ENCODE results near the gene TRMO. TPM values are rescaled to one million over a fixed set of nuclear protein-coding genes. Genes with fewer than 3 reads are reported as not detected.
"Not testable (repeated sequence)": the region's sequence is repeated elsewhere in the genome, so short reads cannot be mapped to it uniquely, and the experiment has no call there.

Gene TRMO
- total RNA-seq, 1 experiment from 2014 or later = 15.2 TPM

DNA sequence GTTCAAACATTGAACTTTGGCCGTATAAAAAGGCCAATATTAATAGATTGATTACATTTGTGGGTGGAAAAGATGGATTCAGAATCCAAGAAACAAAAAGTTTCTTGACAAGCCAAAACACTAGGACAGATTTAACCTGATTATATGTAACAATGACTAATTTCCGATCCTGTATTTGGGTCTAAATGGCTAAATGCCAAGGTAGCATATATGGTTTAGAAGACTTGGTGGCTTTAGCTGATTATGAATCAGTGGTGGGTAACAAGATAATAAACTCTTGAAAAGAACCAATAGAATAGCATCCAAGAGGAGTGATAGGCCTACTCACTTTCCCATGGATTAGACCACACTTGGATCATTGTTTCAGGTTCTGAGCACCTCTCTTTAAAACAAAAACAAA lies 39.1 kb upstream of the TRMO start:
- no peak for DNase-seq
- Histone ChIP-seq H3K4me1 (ENCODE audit: low read length) (peaks cover 2% of the 10 kb centered on the region), H4K20me1 (ENCODE audit: insufficient read depth, low read depth, low read length) (no peaks in the 10 kb centered on the region), H3K4me3 (ENCODE audit: low read length) (no peak overlapping the region), H3K36me3 (ENCODE audit: insufficient read depth, low read length) (no peaks in the 10 kb centered on the region), H3K9me3 (ENCODE audit: low read length) (no peaks in the 10 kb centered on the region), H2AFZ (ENCODE audit: low read length) (no peak overlapping the region), H3K79me2 (ENCODE audit: low read length) (no peaks in the 10 kb centered on the region), H3K4me2 (ENCODE audit: low read depth, low read length, poor library complexity, severe bottlenecking) (no peak overlapping the region), H3K27me3 (ENCODE audit: low read length) (no peaks in the 10 kb centered on the region), H3K9ac (ENCODE audit: low read length) (no peak overlapping the region), H3K9me2 (replicated peaks; ENCODE audit: insufficient read depth, low read length) (no peaks in the 10 kb centered on the region), H3K27ac (ENCODE audit: low read length) (no peak overlapping the region)

GRCh38 chr9:97960678-97961328 lies 38.5 kb upstream of the TRMO start:
- H3K9ac ChIP-seq (ENCODE audit: low read length); H2AFZ ChIP-seq (ENCODE audit: low read length): not testable (repeated sequence)

DNA sequence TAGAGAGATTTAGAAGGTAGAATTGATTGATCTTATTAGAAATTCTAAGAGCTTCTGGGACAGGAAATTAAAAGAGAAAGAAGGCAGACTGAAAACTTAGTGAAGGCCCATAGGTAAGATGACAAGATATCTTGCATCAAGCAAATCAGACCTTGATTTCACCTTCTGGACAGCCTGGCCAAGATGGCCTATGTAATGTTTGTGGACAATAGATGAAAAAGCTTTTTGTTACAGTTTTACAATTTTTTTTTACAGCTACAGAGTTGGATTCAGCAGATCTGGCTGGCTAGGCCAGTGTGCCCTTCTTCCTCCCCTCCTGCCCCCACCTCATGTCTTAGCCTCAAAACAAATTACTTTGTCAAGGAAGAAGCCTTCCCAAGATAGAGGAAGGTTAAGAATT lies 37.3 kb upstream of the TRMO start:
- Histone ChIP-seq H4K20me1 (ENCODE audit: insufficient read depth, low read depth, low read length) (no peaks in the 10 kb centered on the region), H3K4me1 (ENCODE audit: low read length) (peaks cover 4% of the 10 kb centered on the region), H3K9ac (ENCODE audit: low read length) (no peak overlapping the region), H3K9me2 (replicated peaks; ENCODE audit: insufficient read depth, low read length) (no peaks in the 10 kb centered on the region), H3K9me3 (ENCODE audit: low read length) (no peaks in the 10 kb centered on the region), H3K36me3 (ENCODE audit: insufficient read depth, low read length) (no peaks in the 10 kb centered on the region), H3K4me2 (ENCODE audit: low read depth, low read length, poor library complexity, severe bottlenecking) (no peak overlapping the region), H3K27me3 (ENCODE audit: low read length) (no peaks in the 10 kb centered on the region), H3K27ac (ENCODE audit: low read length) (no peak overlapping the region), H3K4me3 (ENCODE audit: low read length) (no peak overlapping the region), H3K79me2 (ENCODE audit: low read length) (no peaks in the 10 kb centered on the region), H2AFZ (ENCODE audit: low read length) (no peak overlapping the region)
- DNase-seq = no peak

More at GRCh38 chr9:97960678-97961328, 38.5 kb upstream of the TRMO start:
- not testable (repeated sequence) for H3K4me2 ChIP-seq (ENCODE audit: low read depth, low read length, poor library complexity, severe bottlenecking); H3K9me3 ChIP-seq (ENCODE audit: low read length); H4K20me1 ChIP-seq (ENCODE audit: insufficient read depth, low read depth, low read length); H3K27me3 ChIP-seq (ENCODE audit: low read length); DNase-seq; H3K4me3 ChIP-seq (ENCODE audit: low read length); H3K36me3 ChIP-seq (ENCODE audit: insufficient read depth, low read length); H3K9me2 ChIP-seq (replicated peaks; ENCODE audit: insufficient read depth, low read length); H3K4me1 ChIP-seq (ENCODE audit: low read length); H3K79me2 ChIP-seq (ENCODE audit: low read length); H3K27ac ChIP-seq (ENCODE audit: low read length)

GRCh38 chr9:97958812-97959511 lies 36.7 kb upstream of the TRMO start:
- Histone ChIP-seq H3K9me3 (ENCODE audit: low read length) (no peaks in the 10 kb centered on the region), H3K27ac (ENCODE audit: low read length) (no peak overlapping the region), H4K20me1 (ENCODE audit: insufficient read depth, low read depth, low read length) (no peaks in the 10 kb centered on the region), H3K4me2 (ENCODE audit: low read depth, low read length, poor library complexity, severe bottlenecking) (no peak overlapping the region), H3K79me2 (ENCODE audit: low read length) (no peaks in the 10 kb centered on the region), H3K27me3 (ENCODE audit: low read length) (no peaks in the 10 kb centered on the region), H3K9me2 (replicated peaks; ENCODE audit: insufficient read depth, low read length) (no peaks in the 10 kb centered on the region), H3K9ac (ENCODE audit: low read length) (no peak overlapping the region), H2AFZ (ENCODE audit: low read length) (no peak overlapping the region), H3K36me3 (ENCODE audit: insufficient read depth, low read length) (no peaks in the 10 kb centered on the region), H3K4me3 (ENCODE audit: low read length) (no peak overlapping the region), H3K4me1 (ENCODE audit: low read length) (peaks cover 4% of the 10 kb centered on the region)
- no peak for DNase-seq

DNA sequence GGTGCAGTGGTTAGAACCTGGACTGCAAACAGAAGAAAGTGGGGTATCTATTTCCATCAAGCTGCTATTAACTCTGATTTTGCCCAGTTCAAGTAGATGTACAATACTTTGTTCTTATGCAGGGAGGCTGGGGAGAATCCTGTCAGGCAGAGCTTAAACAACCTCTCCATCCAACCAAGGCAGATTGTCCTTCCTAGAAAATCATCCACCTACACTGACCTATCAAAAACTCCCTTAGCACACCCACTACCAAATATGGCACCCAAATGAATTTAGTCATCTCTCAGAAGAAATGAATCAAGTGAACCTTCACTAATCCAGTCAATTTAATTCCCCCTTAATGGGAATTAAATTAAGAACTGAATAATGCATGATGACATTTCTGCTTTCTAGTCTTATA lies 34.0 kb upstream of the TRMO start:
- Histone ChIP-seq H3K36me3 (ENCODE audit: insufficient read depth, low read length) (no peaks in the 10 kb centered on the region), H3K27me3 (ENCODE audit: low read length) (no peaks in the 10 kb centered on the region), H3K4me3 (ENCODE audit: low read length) (no peak overlapping the region), H3K9me3 (ENCODE audit: low read length) (no peaks in the 10 kb centered on the region), H3K27ac (ENCODE audit: low read length) (no peak overlapping the region), H4K20me1 (ENCODE audit: insufficient read depth, low read depth, low read length) (no peaks in the 10 kb centered on the region), H3K4me2 (ENCODE audit: low read depth, low read length, poor library complexity, severe bottlenecking) (no peak overlapping the region), H3K9me2 (replicated peaks; ENCODE audit: insufficient read depth, low read length) (no peaks in the 10 kb centered on the region), H3K79me2 (ENCODE audit: low read length) (no peaks in the 10 kb centered on the region), H2AFZ (ENCODE audit: low read length) (no peak overlapping the region), H3K4me1 (ENCODE audit: low read length) (peaks cover 4% of the 10 kb centered on the region), H3K9ac (ENCODE audit: low read length) (no peak overlapping the region)
- no peak for DNase-seq

- no peaks in the 10 kb centered on the region for H3K9me3 ChIP-seq (ENCODE audit: low read length)
- H3K9ac ChIP-seq (ENCODE audit: low read length) = no peak overlapping the region
- peak; percentile 87 for DNase-seq
- no peaks in the 10 kb centered on the region for H4K20me1 ChIP-seq (ENCODE audit: insufficient read depth, low read depth, low read length)
- no peaks in the 10 kb centered on the region for H3K27me3 ChIP-seq (ENCODE audit: low read length)
- no peak overlapping the region for H3K27ac ChIP-seq (ENCODE audit: low read length)
- H2AFZ ChIP-seq (ENCODE audit: low read length) = no peak overlapping the region
- no peaks in the 10 kb centered on the region for H3K36me3 ChIP-seq (ENCODE audit: insufficient read depth, low read length)
- no peaks in the 10 kb centered on the region for H3K9me2 ChIP-seq (replicated peaks; ENCODE audit: insufficient read depth, low read length)
- no peak overlapping the region for H3K4me2 ChIP-seq (ENCODE audit: low read depth, low read length, poor library complexity, severe bottlenecking)
- no peak overlapping the region for H3K4me3 ChIP-seq (ENCODE audit: low read length)
- H3K4me1 ChIP-seq (ENCODE audit: low read length) = peaks cover 4% of the 10 kb centered on the region
- H3K79me2 ChIP-seq (ENCODE audit: low read length) = no peaks in the 10 kb centered on the region
Measured at GRCh38 chr9:97954550-97954989, 32.3 kb upstream of the TRMO start.

DNA sequence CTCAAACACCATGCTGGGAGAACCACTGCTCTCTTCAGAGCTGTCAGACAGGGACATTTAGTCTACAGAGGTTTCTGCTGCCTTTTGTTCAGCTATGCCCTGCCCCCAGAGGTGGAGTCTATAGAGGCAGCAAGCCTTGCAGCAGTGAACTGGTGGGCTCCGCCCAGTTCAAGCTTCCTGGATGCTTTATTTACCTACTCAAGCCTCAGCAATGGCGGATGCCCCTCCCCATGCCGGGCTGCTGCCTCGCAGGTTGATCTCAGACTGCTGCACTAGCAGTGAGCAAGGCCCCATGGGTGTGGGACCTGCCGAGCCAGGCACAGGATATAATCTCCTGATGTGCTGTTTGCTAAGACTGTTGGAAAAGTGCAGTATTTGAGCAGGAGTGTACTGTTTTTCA lies 28.6 kb upstream of the TRMO start:
- not testable (repeated sequence) for H3K4me2 ChIP-seq (ENCODE audit: low read depth, low read length, poor library complexity, severe bottlenecking); H3K27ac ChIP-seq (ENCODE audit: low read length); H3K9me3 ChIP-seq (ENCODE audit: low read length); H3K9me2 ChIP-seq (replicated peaks; ENCODE audit: insufficient read depth, low read length); H3K4me1 ChIP-seq (ENCODE audit: low read length); H3K36me3 ChIP-seq (ENCODE audit: insufficient read depth, low read length); H3K79me2 ChIP-seq (ENCODE audit: low read length); H4K20me1 ChIP-seq (ENCODE audit: insufficient read depth, low read depth, low read length); H3K9ac ChIP-seq (ENCODE audit: low read length); H3K4me3 ChIP-seq (ENCODE audit: low read length); H3K27me3 ChIP-seq (ENCODE audit: low read length)
- DNase-seq = peak; percentile 76
- peak overlapping the region; percentile 75; the same call in 1 of the 2 replicates for H2AFZ ChIP-seq (ENCODE audit: low read length)

DNA sequence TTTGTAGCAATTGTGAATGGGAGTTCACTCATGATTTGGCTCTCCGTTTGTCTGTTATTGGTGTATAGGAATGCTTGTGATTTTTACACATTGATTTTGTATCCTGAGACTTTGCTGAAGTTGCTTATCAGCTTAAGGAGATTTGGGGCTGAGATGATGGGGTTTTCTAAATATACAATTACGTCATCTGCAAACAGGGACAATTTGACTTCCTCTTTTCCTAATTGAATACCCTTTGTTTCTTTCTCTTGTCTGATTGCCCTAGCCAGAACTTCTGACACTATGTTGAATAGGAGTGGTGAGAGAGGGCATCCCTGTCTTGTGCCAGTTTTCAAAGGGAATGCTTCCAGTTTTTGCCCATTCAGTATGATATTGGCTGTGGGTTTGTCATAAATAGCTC lies 24.8 kb upstream of the TRMO start:
- H3K79me2 ChIP-seq (ENCODE audit: low read length); H3K27me3 ChIP-seq (ENCODE audit: low read length); H3K4me2 ChIP-seq (ENCODE audit: low read depth, low read length, poor library complexity, severe bottlenecking); H3K27ac ChIP-seq (ENCODE audit: low read length); H3K4me1 ChIP-seq (ENCODE audit: low read length); H4K20me1 ChIP-seq (ENCODE audit: insufficient read depth, low read depth, low read length); H3K36me3 ChIP-seq (ENCODE audit: insufficient read depth, low read length); H3K9ac ChIP-seq (ENCODE audit: low read length); H3K9me3 ChIP-seq (ENCODE audit: low read length); DNase-seq; H2AFZ ChIP-seq (ENCODE audit: low read length); H3K9me2 ChIP-seq (replicated peaks; ENCODE audit: insufficient read depth, low read length); H3K4me3 ChIP-seq (ENCODE audit: low read length): not testable (repeated sequence)

Measured in Karpas-422 (cell line).